ENCODE data around the gene CCDC124. TPM values are rescaled to one million over a fixed set of nuclear protein-coding genes. Genes with fewer than 3 reads are reported as not detected.

CCDC124 gene
- total and polyA plus RNA-seq, 4 donors: 35.5 to 146 (median 102) TPM

GRCh38 chr19:17922138-17922537, 10.7 kb upstream of the CCDC124 start:
- DNase-seq: no peak
- no peak overlapping the region for H3K9ac ChIP-seq (ENCODE audit: insufficient read depth in 1 of 2, low read length in 2 of 2)
- no peaks in the 10 kb centered on the region for H3K27me3 ChIP-seq (ENCODE audit: control insufficient read depth in 3 of 3, insufficient read depth in 3 of 3, low read length in 2 of 3)
- H3K27ac ChIP-seq (ENCODE audit: low read depth in 1 of 2, low read length in 1 of 2): no peak overlapping the region
- no peak for TF ChIP-seq CTCF (IDR thresholded peaks at IDR 0.05; ENCODE audit: control extremely low read depth, extremely low read depth)
- H3K36me3 ChIP-seq (ENCODE audit: control insufficient read depth in 4 of 4, insufficient read depth in 4 of 4, low read length in 4 of 4): no peaks in the 10 kb centered on the region
- peaks cover 0 to 3% (median 0%) of the 10 kb centered on the region in 4 donors for H3K9me3 ChIP-seq (ENCODE audit: control insufficient read depth in 4 of 4, insufficient read depth in 3 of 4, low read length in 3 of 4)
- no peak overlapping the region for H3K4me3 ChIP-seq
- 69 to 82% methylated on average over 3 of the region's 3 CpGs for WGBS, 2 donors
- no peaks in the 10 kb centered on the region for H3K4me1 ChIP-seq (ENCODE audit: control insufficient read depth in 5 of 5, insufficient read depth in 5 of 5, low read length in 5 of 5)
- no peak for ATAC-seq (ENCODE audit: insufficient read depth, low FRiP score)

- DNase-seq (no peak), ATAC-seq (ENCODE audit: insufficient read depth, low FRiP score) (no peak)
- Histone ChIP-seq H3K4me1 (ENCODE audit: control insufficient read depth in 5 of 5, insufficient read depth in 5 of 5, low read length in 5 of 5) (no peaks in the 10 kb centered on the region), H3K36me3 (ENCODE audit: control insufficient read depth in 4 of 4, insufficient read depth in 4 of 4, low read length in 4 of 4) (no peaks in the 10 kb centered on the region), H3K4me3 (no peak overlapping the region), H3K9ac (ENCODE audit: insufficient read depth in 1 of 2, low read length in 2 of 2) (no peak overlapping the region), H3K9me3 (ENCODE audit: control insufficient read depth in 4 of 4, insufficient read depth in 3 of 4, low read length in 3 of 4) (no peaks in the 10 kb centered on the region), H3K27me3 (ENCODE audit: control insufficient read depth in 3 of 3, insufficient read depth in 3 of 3, low read length in 2 of 3) (no peaks in the 10 kb centered on the region), H3K27ac (ENCODE audit: low read depth in 1 of 2, low read length in 1 of 2) (no peak overlapping the region)
- no peak for TF ChIP-seq CTCF (IDR thresholded peaks at IDR 0.05; ENCODE audit: control extremely low read depth, extremely low read depth)
- WGBS, 2 donors: 70 to 84% methylated on average over 4 of the region's 4 CpGs
Measured at GRCh38 chr19:17926044-17926443, 6.8 kb upstream of the CCDC124 start.

GRCh38 chr19:17929056-17929455, 3.8 kb upstream of the CCDC124 start:
- no peaks in the 10 kb centered on the region for H3K36me3 ChIP-seq (ENCODE audit: control insufficient read depth in 4 of 4, insufficient read depth in 4 of 4, low read length in 4 of 4)
- ATAC-seq (ENCODE audit: insufficient read depth, low FRiP score): no peak
- H3K9me3 ChIP-seq (ENCODE audit: control insufficient read depth in 4 of 4, insufficient read depth in 3 of 4, low read length in 3 of 4): no peaks in the 10 kb centered on the region
- no peak overlapping the region for H3K9ac ChIP-seq (ENCODE audit: insufficient read depth in 1 of 2, low read length in 2 of 2)
- 68 to 74% methylated on average over 4 of the region's 4 CpGs for WGBS, 2 donors
- no peak for TF ChIP-seq CTCF (IDR thresholded peaks at IDR 0.05; ENCODE audit: control extremely low read depth, extremely low read depth)
- no peaks in the 10 kb centered on the region for H3K27me3 ChIP-seq (ENCODE audit: control insufficient read depth in 3 of 3, insufficient read depth in 3 of 3, low read length in 2 of 3)
- H3K27ac ChIP-seq (ENCODE audit: low read depth in 1 of 2, low read length in 1 of 2): no peak overlapping the region
- H3K4me1 ChIP-seq (ENCODE audit: control insufficient read depth in 5 of 5, insufficient read depth in 5 of 5, low read length in 5 of 5): peaks cover 0 to 13% (median 4%) of the 10 kb centered on the region in 5 donors
- DNase-seq: no peak
- H3K4me3 ChIP-seq: no peak overlapping the region

GRCh38 chr19:17931532-17932191, 1.2 kb upstream of the CCDC124 start:
- H3K9me3 ChIP-seq (ENCODE audit: control insufficient read depth in 4 of 4, insufficient read depth in 3 of 4, low read length in 3 of 4): no peaks in the 10 kb centered on the region

More at GRCh38 chr19:17931532-17932191, 1.2 kb upstream of the CCDC124 start:
- DNase-seq (peak; percentile 20 to 49 (median 30)), ATAC-seq (ENCODE audit: insufficient read depth, low FRiP score) (no peak)
- WGBS, 2 donors: 27 to 39% methylated on average over 14 of the region's 14 CpGs
- no peak overlapping the region for H3K9ac ChIP-seq (ENCODE audit: insufficient read depth in 1 of 2, low read length in 2 of 2)
- no peaks in the 10 kb centered on the region for H3K27me3 ChIP-seq (ENCODE audit: control insufficient read depth in 3 of 3, insufficient read depth in 3 of 3, low read length in 2 of 3)
- H3K4me3 ChIP-seq: no peak overlapping the region
- peaks cover 0 to 8% (median 3%) of the 10 kb centered on the region in 4 donors for H3K36me3 ChIP-seq (ENCODE audit: control insufficient read depth in 4 of 4, insufficient read depth in 4 of 4, low read length in 4 of 4)
- no peak overlapping the region for H3K27ac ChIP-seq (ENCODE audit: low read depth in 1 of 2, low read length in 1 of 2)
- H3K4me1 ChIP-seq (ENCODE audit: control insufficient read depth in 5 of 5, insufficient read depth in 5 of 5, low read length in 5 of 5): peaks cover 0 to 13% (median 4%) of the 10 kb centered on the region in 5 donors
- TF ChIP-seq CTCF (IDR thresholded peaks at IDR 0.05; ENCODE audit: control extremely low read depth, extremely low read depth): no peak

Measured in lung (tissue), 12 donors.